GM10266 (cell line): ENCODE data around the gene KCNMA1.

Source experiments
- DNase-seq: peaks from one replicate; pipeline ENCODE4 v3.0.0; 2012; ENCODE audit errors: extremely low spot score
- TF ChIP-seq, protein P1 (sequence below): IDR thresholded peaks from 2 replicates; pipeline ENCODE4 v1.5.1; 2012; ENCODE audit warnings: mild to moderate bottlenecking, low read depth; ENCODE audit not compliant: control insufficient read depth, insufficient read depth; ENCODE audit errors: missing control alignments

KCNMA1 gene

GRCh38 chr10:77192402-77192801, 445.2 kb downstream of the KCNMA1 start:
- no peak for DNase-seq
- TF ChIP-seq, protein P1, sequence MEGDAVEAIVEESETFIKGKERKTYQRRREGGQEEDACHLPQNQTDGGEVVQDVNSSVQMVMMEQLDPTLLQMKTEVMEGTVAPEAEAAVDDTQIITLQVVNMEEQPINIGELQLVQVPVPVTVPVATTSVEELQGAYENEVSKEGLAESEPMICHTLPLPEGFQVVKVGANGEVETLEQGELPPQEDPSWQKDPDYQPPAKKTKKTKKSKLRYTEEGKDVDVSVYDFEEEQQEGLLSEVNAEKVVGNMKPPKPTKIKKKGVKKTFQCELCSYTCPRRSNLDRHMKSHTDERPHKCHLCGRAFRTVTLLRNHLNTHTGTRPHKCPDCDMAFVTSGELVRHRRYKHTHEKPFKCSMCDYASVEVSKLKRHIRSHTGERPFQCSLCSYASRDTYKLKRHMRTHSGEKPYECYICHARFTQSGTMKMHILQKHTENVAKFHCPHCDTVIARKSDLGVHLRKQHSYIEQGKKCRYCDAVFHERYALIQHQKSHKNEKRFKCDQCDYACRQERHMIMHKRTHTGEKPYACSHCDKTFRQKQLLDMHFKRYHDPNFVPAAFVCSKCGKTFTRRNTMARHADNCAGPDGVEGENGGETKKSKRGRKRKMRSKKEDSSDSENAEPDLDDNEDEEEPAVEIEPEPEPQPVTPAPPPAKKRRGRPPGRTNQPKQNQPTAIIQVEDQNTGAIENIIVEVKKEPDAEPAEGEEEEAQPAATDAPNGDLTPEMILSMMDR = no peak

GRCh38 chr10:77191324-77192049, 446.1 kb downstream of the KCNMA1 start:
- DNase-seq = no peak
- TF ChIP-seq, protein P1 = no peak

- no peak for DNase-seq
- TF ChIP-seq, protein P1 = no peak
Measured at GRCh38 chr10:77190291-77190690, 447.3 kb downstream of the KCNMA1 start.

- no peak for DNase-seq
Measured at GRCh38 chr10:77189520-77189919, 448.1 kb downstream of the KCNMA1 start.

GRCh38 chr10:77189075-77189474, 448.5 kb downstream of the KCNMA1 start:
- no peak for DNase-seq
- TF ChIP-seq, protein P1 = no peak

More at GRCh38 chr10:77189520-77189919, 448.1 kb downstream of the KCNMA1 start:
- TF ChIP-seq, protein P1 = no peak

- DNase-seq = no peak
- TF ChIP-seq, protein P1 = no peak
Measured at GRCh38 chr10:77188521-77188920, 449.1 kb downstream of the KCNMA1 start.

DNA sequence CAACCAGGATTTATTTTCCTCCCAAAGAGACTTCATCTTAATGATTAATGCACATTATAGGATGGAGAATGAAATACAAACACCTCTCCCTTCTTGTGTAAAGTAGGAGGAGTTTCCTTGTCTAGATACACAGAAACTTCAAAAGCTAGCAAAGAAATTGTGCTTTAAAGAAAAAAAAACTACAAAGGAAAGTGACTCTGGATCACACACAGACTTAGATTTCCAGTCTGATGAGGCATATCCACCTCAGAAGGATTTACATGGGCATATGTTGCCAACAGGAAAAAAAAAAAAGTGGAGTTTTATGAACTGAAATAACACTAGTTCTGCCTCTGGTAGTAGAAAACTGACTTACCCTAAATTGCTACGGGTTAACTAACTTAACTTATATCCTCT, 449.6 kb downstream of the KCNMA1 start:
- DNase-seq = no peak
- TF ChIP-seq, protein P1 = no peak
